AG09319 (cell line): ENCODE measurements around the gene CLTB.

Experiments used
- DNase-seq: peaks from one replicate; pipeline ENCODE4 v3.0.0-alpha.2; 2010; ENCODE audit warnings: low read depth; ENCODE audit errors: extremely low read depth
- CTCF ChIP-seq: IDR thresholded peaks from 2 replicates; pipeline ENCODE4 v1.5.1; 2011; ENCODE audit warnings: low read depth, mild to moderate bottlenecking, inconsistent platforms, low read length, moderate library complexity

Gene CLTB

GRCh38 chr5:176397736-176398420 is 18.5 kb downstream of the CLTB start:
- no peak for DNase-seq
- TF ChIP-seq CTCF: no peak

- DNase-seq: no peak
- no peak for TF ChIP-seq CTCF
Measured at GRCh38 chr5:176396330-176396729, 20.0 kb downstream of the CLTB start.

GRCh38 chr5:176394881-176395675 is 21.3 kb downstream of the CLTB start:
- TF ChIP-seq CTCF: no peak

GRCh38 chr5:176394096-176394495 is 22.2 kb downstream of the CLTB start:
- DNase-seq: no peak
- no peak for TF ChIP-seq CTCF

More at GRCh38 chr5:176394881-176395675, 21.3 kb downstream of the CLTB start:
- DNase-seq: no peak

- DNase-seq: no peak
- TF ChIP-seq CTCF: no peak
Measured at GRCh38 chr5:176392526-176392925, 23.8 kb downstream of the CLTB start.

GRCh38 chr5:176391999-176392398 is 24.3 kb downstream of the CLTB start:
- no peak for TF ChIP-seq CTCF
- DNase-seq: no peak

- TF ChIP-seq CTCF: no peak
- no peak for DNase-seq
Measured at GRCh38 chr5:176391479-176391878, 24.9 kb downstream of the CLTB start.
